VCaP (cell line): Measurements from ENCODE around the gene NSMCE1.
A peak's percentile ranks its signal among the peaks of the same experiment; 100 is the strongest.

ENCODE experiments used
- H3K27ac ChIP-seq: fragments of 450-650 bp; 2 replicates; pipeline ENCODE4 v1.5.1; 2017
- TF ChIP-seq, protein P1 (sequence below): fragments of 450-650 bp; conservative IDR thresholded peaks from 2 replicates; pipeline ENCODE4 v1.5.1; 2017; ENCODE audit warnings: mild to moderate bottlenecking, moderate library complexity

The NSMCE1 gene

GRCh38 chr16:27265982-27266381 lies 2.6 kb downstream of the NSMCE1 start:
- TF ChIP-seq, protein P1, sequence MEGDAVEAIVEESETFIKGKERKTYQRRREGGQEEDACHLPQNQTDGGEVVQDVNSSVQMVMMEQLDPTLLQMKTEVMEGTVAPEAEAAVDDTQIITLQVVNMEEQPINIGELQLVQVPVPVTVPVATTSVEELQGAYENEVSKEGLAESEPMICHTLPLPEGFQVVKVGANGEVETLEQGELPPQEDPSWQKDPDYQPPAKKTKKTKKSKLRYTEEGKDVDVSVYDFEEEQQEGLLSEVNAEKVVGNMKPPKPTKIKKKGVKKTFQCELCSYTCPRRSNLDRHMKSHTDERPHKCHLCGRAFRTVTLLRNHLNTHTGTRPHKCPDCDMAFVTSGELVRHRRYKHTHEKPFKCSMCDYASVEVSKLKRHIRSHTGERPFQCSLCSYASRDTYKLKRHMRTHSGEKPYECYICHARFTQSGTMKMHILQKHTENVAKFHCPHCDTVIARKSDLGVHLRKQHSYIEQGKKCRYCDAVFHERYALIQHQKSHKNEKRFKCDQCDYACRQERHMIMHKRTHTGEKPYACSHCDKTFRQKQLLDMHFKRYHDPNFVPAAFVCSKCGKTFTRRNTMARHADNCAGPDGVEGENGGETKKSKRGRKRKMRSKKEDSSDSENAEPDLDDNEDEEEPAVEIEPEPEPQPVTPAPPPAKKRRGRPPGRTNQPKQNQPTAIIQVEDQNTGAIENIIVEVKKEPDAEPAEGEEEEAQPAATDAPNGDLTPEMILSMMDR: no peak
- H3K27ac ChIP-seq: no peak overlapping the region

DNA sequence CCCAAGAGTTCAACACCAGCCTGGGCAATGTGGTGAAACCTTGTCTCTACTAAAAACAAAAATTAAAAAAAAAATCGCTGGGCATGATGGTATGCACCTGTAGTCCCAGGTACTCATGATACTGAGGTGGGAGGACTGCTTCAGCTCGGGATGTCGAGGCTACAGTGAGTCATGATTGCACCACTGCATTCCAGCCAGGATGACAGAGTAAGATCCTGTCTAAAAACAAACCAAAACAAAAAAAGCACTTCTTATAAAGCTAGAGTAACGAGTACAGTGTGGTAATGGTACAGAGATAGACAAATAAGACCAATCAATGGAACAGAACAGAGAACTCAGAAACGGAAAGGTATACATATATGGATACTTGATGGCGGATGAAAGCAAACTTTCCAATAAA lies 4.4 kb downstream of the NSMCE1 start:
- no peak overlapping the region for H3K27ac ChIP-seq
- TF ChIP-seq, protein P1: no peak

DNA sequence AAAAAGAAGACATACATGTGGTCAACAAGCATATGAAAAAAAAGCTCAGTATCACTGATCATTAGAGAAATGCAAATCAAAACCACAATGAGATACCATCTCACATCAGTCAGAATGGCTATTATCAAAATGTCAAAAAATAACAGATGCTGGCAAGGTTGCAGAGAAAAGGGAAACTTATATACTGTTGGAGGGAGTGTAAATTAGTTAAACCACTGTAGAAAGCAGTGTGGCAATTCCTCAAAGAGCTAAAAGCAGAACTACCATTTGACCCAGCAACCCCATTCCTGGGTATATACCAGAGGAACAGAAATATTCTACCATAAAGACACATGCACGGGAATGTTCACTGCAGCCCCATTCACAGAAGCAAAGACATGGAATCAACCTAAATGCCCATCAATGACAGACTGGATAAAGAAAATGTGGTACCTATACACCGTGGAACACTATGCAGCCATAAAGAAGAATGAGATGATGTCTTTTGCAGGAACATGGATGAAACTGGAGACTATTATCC lies 5.6 kb downstream of the NSMCE1 start:
- peak overlapping the region; percentile 54 for H3K27ac ChIP-seq

DNA sequence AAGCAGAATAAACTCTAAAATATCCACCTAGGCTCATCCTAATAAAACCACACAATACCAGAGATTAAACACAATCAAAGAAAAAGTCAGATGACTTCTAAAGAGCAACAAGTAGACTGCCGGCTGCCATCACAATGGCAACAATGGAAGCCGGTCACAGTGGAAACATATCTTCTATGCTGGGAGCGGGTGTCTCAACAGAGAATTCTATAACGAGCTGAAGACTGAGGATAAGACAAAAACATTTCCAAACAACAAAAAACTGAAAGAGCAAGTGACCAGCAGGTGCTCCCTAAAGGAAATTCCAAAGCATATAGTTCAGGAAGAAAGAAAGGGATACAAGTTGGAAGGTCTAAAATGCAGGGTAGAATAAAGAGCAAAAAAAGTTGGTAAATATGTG lies 8.9 kb downstream of the NSMCE1 start:
- H3K27ac ChIP-seq: no peak overlapping the region
- TF ChIP-seq, protein P1: no peak

GRCh38 chr16:27258241-27258734 lies 10.3 kb downstream of the NSMCE1 start:
- TF ChIP-seq, protein P1: no peak
- H3K27ac ChIP-seq: peak overlapping the region; percentile 52

GRCh38 chr16:27257271-27257670 lies 11.3 kb downstream of the NSMCE1 start:
- no peak overlapping the region for H3K27ac ChIP-seq
- TF ChIP-seq, protein P1: no peak

DNA sequence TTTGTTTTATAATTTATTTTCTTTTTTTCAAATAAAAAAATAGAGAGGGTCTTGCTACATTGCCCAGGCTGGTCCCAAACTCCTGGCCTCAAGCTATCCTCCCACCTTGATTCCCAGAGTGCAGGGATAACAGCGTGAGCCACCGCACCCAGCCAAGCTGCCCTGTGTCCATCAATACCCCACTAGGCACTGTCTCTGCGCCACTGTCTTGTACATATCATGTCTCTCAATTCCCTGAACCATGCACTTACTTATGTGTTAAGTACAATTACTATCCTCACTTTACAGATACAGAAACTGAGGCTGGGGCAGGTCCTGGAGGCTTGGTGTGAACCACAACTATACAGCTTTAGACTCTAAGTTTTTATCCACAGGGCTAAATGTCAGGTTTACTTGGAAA lies 11.7 kb downstream of the NSMCE1 start:
- H3K27ac ChIP-seq: no peak overlapping the region
- TF ChIP-seq, protein P1: no peak

DNA sequence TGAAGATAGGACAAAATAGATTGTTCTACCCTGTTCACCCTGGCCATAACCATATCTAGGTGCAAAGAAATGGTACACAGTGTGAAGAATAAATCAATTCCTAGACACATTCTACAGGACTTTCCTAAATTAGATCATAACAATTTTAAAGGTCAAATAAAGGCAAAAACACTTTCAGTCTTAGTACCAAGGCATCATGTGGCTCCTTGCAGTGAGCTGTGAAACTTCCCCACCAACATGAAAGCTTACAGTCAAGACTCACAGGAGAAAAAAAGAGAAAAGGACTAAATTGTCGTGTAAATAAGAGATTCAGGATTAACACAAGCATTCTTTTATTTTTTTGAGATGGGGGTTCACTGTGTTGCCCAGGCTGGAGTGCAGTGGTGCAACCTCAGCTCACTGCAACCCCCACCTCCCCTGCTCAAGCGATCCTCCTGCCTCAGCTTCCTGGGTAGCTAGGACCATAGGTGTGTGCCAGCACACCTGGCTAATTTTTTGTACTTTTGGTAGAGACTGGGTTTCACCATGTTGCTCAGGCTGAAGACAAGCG lies 14.2 kb downstream of the NSMCE1 start:
- H3K27ac ChIP-seq: no peak overlapping the region
- TF ChIP-seq, protein P1: no peak
